Measurements from ENCODE around the gene PARD3B.

PARD3B gene

GRCh38 chr2:204529795-204530463 lies 15.3 kb upstream of the PARD3B start:
- in situ Hi-C loops (cut with HindIII; ENCODE audit: low pct_unique_long_range_greater_than_20kb, low sequenced_read_pairs), result no loop called here
- no peak for DNase-seq (ENCODE audit: low read depth in 1 of 2, low spot score in 1 of 2)
- TF ChIP-seq JUND (IDR thresholded peaks at IDR 0.05; ENCODE audit: low read depth), result no peak

- DNase-seq (ENCODE audit: low read depth in 1 of 2, low spot score in 1 of 2), result no peak
- in situ Hi-C loops (cut with HindIII; ENCODE audit: low pct_unique_long_range_greater_than_20kb, low sequenced_read_pairs), result no loop called here
- no peak for TF ChIP-seq JUND (IDR thresholded peaks at IDR 0.05; ENCODE audit: low read depth)
Observed at GRCh38 chr2:204530464-204530805, 14.8 kb upstream of the PARD3B start.

- in situ Hi-C loops (cut with HindIII; ENCODE audit: low pct_unique_long_range_greater_than_20kb, low sequenced_read_pairs), result no loop called here
- TF ChIP-seq JUND (IDR thresholded peaks at IDR 0.05; ENCODE audit: low read depth), result no peak
- DNase-seq (ENCODE audit: low read depth in 1 of 2, low spot score in 1 of 2), result peak in 1 of 2 experiments; percentile 56
Observed at GRCh38 chr2:204533629-204534370, 11.5 kb upstream of the PARD3B start.

- in situ Hi-C loops (cut with HindIII; ENCODE audit: low pct_unique_long_range_greater_than_20kb, low sequenced_read_pairs), result no loop called here
- DNase-seq (ENCODE audit: low read depth in 1 of 2, low spot score in 1 of 2), result no peak
- TF ChIP-seq JUND (IDR thresholded peaks at IDR 0.05; ENCODE audit: low read depth), result no peak
Observed at GRCh38 chr2:204535356-204535755, 9.9 kb upstream of the PARD3B start.

GRCh38 chr2:204535764-204536163 lies 9.5 kb upstream of the PARD3B start:
- DNase-seq (ENCODE audit: low read depth in 1 of 2, low spot score in 1 of 2), result peak in 1 of 2 experiments; percentile 53
- TF ChIP-seq JUND (IDR thresholded peaks at IDR 0.05; ENCODE audit: low read depth), result no peak
- in situ Hi-C loops (cut with HindIII; ENCODE audit: low pct_unique_long_range_greater_than_20kb, low sequenced_read_pairs), result no loop called here

- DNase-seq (ENCODE audit: low read depth in 1 of 2, low spot score in 1 of 2), result no peak
- TF ChIP-seq JUND (IDR thresholded peaks at IDR 0.05; ENCODE audit: low read depth), result no peak
- in situ Hi-C loops (cut with HindIII; ENCODE audit: low pct_unique_long_range_greater_than_20kb, low sequenced_read_pairs), result no loop called here
Observed at GRCh38 chr2:204538182-204539018, 6.9 kb upstream of the PARD3B start.

GRCh38 chr2:204539019-204539385 lies 6.3 kb upstream of the PARD3B start:
- DNase-seq (ENCODE audit: low read depth in 1 of 2, low spot score in 1 of 2), result no peak
- in situ Hi-C loops (cut with HindIII; ENCODE audit: low pct_unique_long_range_greater_than_20kb, low sequenced_read_pairs), result no loop called here
- no peak for TF ChIP-seq JUND (IDR thresholded peaks at IDR 0.05; ENCODE audit: low read depth)

GRCh38 chr2:204541637-204542036 lies 3.6 kb upstream of the PARD3B start:
- in situ Hi-C loops (cut with HindIII; ENCODE audit: low pct_unique_long_range_greater_than_20kb, low sequenced_read_pairs), result no loop called here
- TF ChIP-seq JUND (IDR thresholded peaks at IDR 0.05; ENCODE audit: low read depth), result no peak
- DNase-seq (ENCODE audit: low read depth in 1 of 2, low spot score in 1 of 2), result no peak

GRCh38 chr2:204542982-204543608 lies 2.2 kb upstream of the PARD3B start:
- TF ChIP-seq JUND (IDR thresholded peaks at IDR 0.05; ENCODE audit: low read depth), result no peak
- in situ Hi-C loops (cut with HindIII; ENCODE audit: low pct_unique_long_range_greater_than_20kb, low sequenced_read_pairs), result no loop called here
- DNase-seq (ENCODE audit: low read depth in 1 of 2, low spot score in 1 of 2), result no peak

GRCh38 chr2:204545861-204546735 lies 823 bp downstream of the PARD3B start:
- no peak for TF ChIP-seq JUND (IDR thresholded peaks at IDR 0.05; ENCODE audit: low read depth)
- in situ Hi-C loops (cut with HindIII; ENCODE audit: low pct_unique_long_range_greater_than_20kb, low sequenced_read_pairs), result no loop called here
- peak in 1 of 2 experiments; percentile 36 for DNase-seq (ENCODE audit: low read depth in 1 of 2, low spot score in 1 of 2)

- in situ Hi-C loops (cut with HindIII; ENCODE audit: low pct_unique_long_range_greater_than_20kb, low sequenced_read_pairs), result no loop called here
- TF ChIP-seq JUND (IDR thresholded peaks at IDR 0.05; ENCODE audit: low read depth), result no peak
- no peak for DNase-seq (ENCODE audit: low read depth in 1 of 2, low spot score in 1 of 2)
Observed at GRCh38 chr2:204550751-204551511, 5.7 kb downstream of the PARD3B start.
